HFF-Myc (cell line): Measurements from ENCODE around the gene SPTAN1.

Source experiments
- DNase-seq: peaks from one replicate; pipeline ENCODE4 v3.0.0-alpha.2; 2011; ENCODE audit warnings: low read depth; ENCODE audit errors: extremely low read depth
- H3K4me3 ChIP-seq: replicated peaks from 2 replicates; pipeline ENCODE4 v1.5.1; 2011; ENCODE audit warnings: low read depth, mild to moderate bottlenecking, control low read depth, low read length
- CTCF ChIP-seq: IDR thresholded peaks from 2 replicates; pipeline ENCODE4 v1.5.1; 2012; ENCODE audit warnings: mild to moderate bottlenecking, low read depth, low read length, control low read depth; ENCODE audit errors: missing control alignments

The SPTAN1 gene

GRCh38 chr9:128614728-128615127, 62.3 kb downstream of the SPTAN1 start:
- TF ChIP-seq CTCF = no peak
- DNase-seq = no peak
- no peak overlapping the region for H3K4me3 ChIP-seq

GRCh38 chr9:128615571-128615970, 63.2 kb downstream of the SPTAN1 start:
- TF ChIP-seq CTCF = no peak
- H3K4me3 ChIP-seq = no peak overlapping the region
- no peak for DNase-seq

- H3K4me3 ChIP-seq = no peak overlapping the region
- DNase-seq = no peak
- TF ChIP-seq CTCF = no peak
These were observed 65.6 kb downstream of the SPTAN1 start for GRCh38 chr9:128617943-128618342.

GRCh38 chr9:128619127-128619526, 66.7 kb downstream of the SPTAN1 start:
- H3K4me3 ChIP-seq = no peak overlapping the region
- no peak for DNase-seq
- no peak for TF ChIP-seq CTCF

GRCh38 chr9:128619779-128620178, 67.4 kb downstream of the SPTAN1 start:
- DNase-seq = no peak
- no peak for TF ChIP-seq CTCF
- H3K4me3 ChIP-seq = no peak overlapping the region

GRCh38 chr9:128621730-128622455, 69.5 kb downstream of the SPTAN1 start:
- H3K4me3 ChIP-seq = no peak overlapping the region
- TF ChIP-seq CTCF = no peak
- no peak for DNase-seq

GRCh38 chr9:128624566-128624965, 72.2 kb downstream of the SPTAN1 start:
- no peak overlapping the region for H3K4me3 ChIP-seq
- no peak for DNase-seq
- no peak for TF ChIP-seq CTCF
